ENCODE results near the gene EVI5L. TPM values are rescaled to one million over a fixed set of nuclear protein-coding genes. Genes with fewer than 3 reads are reported as not detected.

Gene EVI5L
- total RNA-seq, 4 donors from 2014 or later, result 6.9 to 10.8 (median 7.9) TPM

- DNase-seq (ENCODE audit: low spot score) (no peak), ATAC-seq (ENCODE audit: low FRiP score) (no peak)
- TF ChIP-seq, protein P1, sequence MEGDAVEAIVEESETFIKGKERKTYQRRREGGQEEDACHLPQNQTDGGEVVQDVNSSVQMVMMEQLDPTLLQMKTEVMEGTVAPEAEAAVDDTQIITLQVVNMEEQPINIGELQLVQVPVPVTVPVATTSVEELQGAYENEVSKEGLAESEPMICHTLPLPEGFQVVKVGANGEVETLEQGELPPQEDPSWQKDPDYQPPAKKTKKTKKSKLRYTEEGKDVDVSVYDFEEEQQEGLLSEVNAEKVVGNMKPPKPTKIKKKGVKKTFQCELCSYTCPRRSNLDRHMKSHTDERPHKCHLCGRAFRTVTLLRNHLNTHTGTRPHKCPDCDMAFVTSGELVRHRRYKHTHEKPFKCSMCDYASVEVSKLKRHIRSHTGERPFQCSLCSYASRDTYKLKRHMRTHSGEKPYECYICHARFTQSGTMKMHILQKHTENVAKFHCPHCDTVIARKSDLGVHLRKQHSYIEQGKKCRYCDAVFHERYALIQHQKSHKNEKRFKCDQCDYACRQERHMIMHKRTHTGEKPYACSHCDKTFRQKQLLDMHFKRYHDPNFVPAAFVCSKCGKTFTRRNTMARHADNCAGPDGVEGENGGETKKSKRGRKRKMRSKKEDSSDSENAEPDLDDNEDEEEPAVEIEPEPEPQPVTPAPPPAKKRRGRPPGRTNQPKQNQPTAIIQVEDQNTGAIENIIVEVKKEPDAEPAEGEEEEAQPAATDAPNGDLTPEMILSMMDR (IDR thresholded peaks at IDR 0.05), result no peak
Measured at GRCh38 chr19:7844405-7844804, 14.4 kb downstream of the EVI5L start.

- no peak for DNase-seq (ENCODE audit: low spot score)
- no peak for ATAC-seq (ENCODE audit: low FRiP score)
- TF ChIP-seq, protein P1 (IDR thresholded peaks at IDR 0.05), result no peak
Measured at GRCh38 chr19:7844951-7845350, 14.9 kb downstream of the EVI5L start.

DNA sequence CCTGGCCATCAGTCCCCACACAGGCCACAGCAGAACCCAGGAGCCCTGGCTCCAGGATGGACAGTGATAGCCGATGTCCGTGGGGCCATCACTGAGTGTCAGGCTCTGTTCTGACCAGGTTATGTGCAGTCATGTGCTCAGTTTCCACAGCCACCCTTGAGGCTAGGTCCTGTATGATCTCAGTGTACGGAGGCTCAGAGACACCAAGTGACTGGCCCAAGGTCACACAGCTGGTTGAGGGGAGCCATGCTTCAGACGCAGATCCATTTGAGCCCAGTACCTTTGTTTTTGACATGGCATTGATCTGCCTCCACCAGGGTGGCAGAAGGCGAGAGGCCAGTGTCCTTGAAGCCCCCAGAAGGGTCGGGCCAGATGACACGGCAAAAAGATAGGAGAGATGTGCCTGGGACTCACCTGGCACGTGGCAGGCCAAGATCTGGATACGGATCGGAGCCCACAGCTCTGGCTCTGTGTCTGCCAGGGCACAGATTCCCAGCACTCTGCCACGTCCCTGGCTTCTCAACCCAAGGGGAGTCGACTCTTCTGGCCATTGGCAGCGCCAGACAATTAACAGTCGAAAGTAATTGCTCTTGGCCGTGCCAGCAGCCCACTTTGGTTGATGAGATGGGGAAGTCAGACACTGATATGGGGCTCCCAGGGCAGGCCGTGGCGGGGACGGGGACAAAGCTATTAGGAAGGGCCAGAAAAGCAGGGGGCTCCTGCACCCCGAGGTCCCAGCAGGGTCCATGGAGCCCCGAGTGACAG lies 15.6 kb downstream of the EVI5L start:
- TF ChIP-seq, protein P1 (IDR thresholded peaks at IDR 0.05), result no peak
- ATAC-seq (ENCODE audit: low FRiP score) (no peak), DNase-seq (ENCODE audit: low spot score) (no peak)

DNA sequence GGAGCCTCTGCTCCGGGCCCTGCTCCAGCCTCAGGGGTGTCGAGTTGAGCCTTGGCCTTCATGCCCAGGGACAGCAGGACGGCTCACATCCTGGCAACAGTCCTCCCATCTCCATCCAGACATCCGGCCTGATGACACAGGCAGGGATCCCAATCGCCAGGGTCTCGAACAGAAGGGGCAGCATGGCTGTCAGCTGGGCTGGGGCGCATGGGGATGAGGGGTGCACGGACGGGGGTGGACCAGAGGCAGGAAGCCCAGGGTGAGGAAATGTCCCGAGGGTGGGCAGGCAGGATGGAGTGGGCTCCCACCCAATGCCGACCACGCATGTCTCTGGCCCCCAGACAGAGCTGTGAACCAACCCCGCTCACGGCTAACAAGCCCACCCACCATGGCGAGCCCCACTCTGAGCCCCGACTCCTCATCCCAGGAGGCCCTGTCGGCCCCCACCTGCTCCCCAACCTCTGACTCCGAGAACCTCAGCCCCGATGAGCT lies 16.2 kb downstream of the EVI5L start:
- DNase-seq (ENCODE audit: low spot score), result no peak
- TF ChIP-seq, protein P1 (IDR thresholded peaks at IDR 0.05), result no peak

GRCh38 chr19:7847664-7848063 lies 17.6 kb downstream of the EVI5L start:
- DNase-seq (ENCODE audit: low spot score) (no peak), ATAC-seq (ENCODE audit: low FRiP score) (no peak)
- TF ChIP-seq, protein P1 (IDR thresholded peaks at IDR 0.05), result no peak

More for the DNA sequence above, 16.2 kb downstream of the EVI5L start:
- ATAC-seq (ENCODE audit: low FRiP score), result no peak

GRCh38 chr19:7848779-7849457 lies 18.9 kb downstream of the EVI5L start:
- DNase-seq (ENCODE audit: low spot score) (no peak), ATAC-seq (ENCODE audit: low FRiP score) (no peak)
- TF ChIP-seq, protein P1 (IDR thresholded peaks at IDR 0.05), result no peak

All from omental fat pad (tissue), 4 donors.